GM12878 (cell line): ENCODE measurements around the gene CERK. TPM values are rescaled to one million over a fixed set of nuclear protein-coding genes. Genes with fewer than 3 reads are reported as not detected.

ENCODE experiments used
- ATF3 ChIP-seq: IDR thresholded peaks from 2 replicates; pipeline ENCODE4 v1.6.1; 2011; ENCODE audit warnings: low read depth, mild to moderate bottlenecking, low read length, moderate library complexity, borderline replicate concordance; ENCODE audit errors: extremely low read depth
- ATF7 ChIP-seq: fragments of 450-650 bp; IDR thresholded peaks from 2 replicates; pipeline ENCODE4 v1.6.1; 2016; ENCODE audit warnings: low read depth, mild to moderate bottlenecking
- BACH1 ChIP-seq: fragments of 450-650 bp; IDR thresholded peaks from 2 replicates; pipeline ENCODE4 v1.6.1; 2017; ENCODE audit warnings: mild to moderate bottlenecking, borderline replicate concordance
- BMI1 ChIP-seq: fragments of 450-650 bp; IDR thresholded peaks from 2 replicates; pipeline ENCODE4 v1.6.1; 2016; ENCODE audit warnings: mild to moderate bottlenecking, moderate library complexity, borderline replicate concordance
- CBFB ChIP-seq: IDR thresholded peaks from 2 replicates; pipeline ENCODE4 v1.6.1; 2016; ENCODE audit warnings: antibody characterized with exemption, low read depth
- CTCF ChIP-seq, 3 experiments: IDR thresholded peaks in 2 of 3; conservative IDR thresholded peaks in 1 of 3; 2 replicates each; pipeline ENCODE4 v1.5.1; 2011; ENCODE audit warnings: low read depth in 3 of 3, low read length in 3 of 3, mild to moderate bottlenecking in 3 of 3, control low read depth in 2 of 3, moderate library complexity in 2 of 3, inconsistent platforms in 1 of 3, mixed read lengths in 1 of 3; ENCODE audit not compliant: control insufficient read depth in 2 of 3, insufficient read depth in 1 of 3; ENCODE audit errors: extremely low read depth in 1 of 3
- EED ChIP-seq: sonication (generic); IDR thresholded peaks from 2 replicates; pipeline ENCODE4 v1.6.1; 2016; ENCODE audit warnings: antibody characterized with exemption, low read depth
- FOXK2 ChIP-seq: fragments of 450-650 bp; IDR thresholded peaks from 2 replicates; pipeline ENCODE4 v1.6.1; 2017; ENCODE audit warnings: mild to moderate bottlenecking, moderate library complexity
- GABPA ChIP-seq: IDR thresholded peaks from 2 replicates; pipeline ENCODE4 v1.6.1; 2014; ENCODE audit warnings: antibody characterized with exemption, low read depth, mild to moderate bottlenecking, inconsistent platforms
- KDM1A ChIP-seq: fragments of 200-600 bp; sonication (generic); IDR thresholded peaks from 2 replicates; pipeline ENCODE4 v1.6.1; 2016; ENCODE audit warnings: borderline replicate concordance
- KLF5 ChIP-seq: fragments of 450-650 bp; IDR thresholded peaks from 2 replicates; pipeline ENCODE4 v1.6.1; 2014; ENCODE audit warnings: mild to moderate bottlenecking; ENCODE audit not compliant: partially characterized antibody
- MLLT1 ChIP-seq: fragments of 450-650 bp; IDR thresholded peaks from 2 replicates; pipeline ENCODE4 v1.6.1; 2016; ENCODE audit warnings: mild to moderate bottlenecking
- MXI1 ChIP-seq: fragments of 150-350 bp; IDR thresholded peaks from 2 replicates; pipeline ENCODE4 v1.6.1; 2011; ENCODE audit warnings: low read depth, mild to moderate bottlenecking, inconsistent platforms, low read length, improper control_type of control experiment
- MYB ChIP-seq: fragments of 150-350 bp; IDR thresholded peaks from 2 replicates; pipeline ENCODE4 v1.6.1; 2014; ENCODE audit warnings: mild to moderate bottlenecking, low read depth, low read length, borderline replicate concordance
- NBN ChIP-seq: fragments of 450-650 bp; IDR thresholded peaks from 2 replicates; pipeline ENCODE4 v1.6.1; 2016
- REST ChIP-seq: IDR thresholded peaks from 2 replicates; pipeline ENCODE4 v1.6.1; 2012; ENCODE audit warnings: mild to moderate bottlenecking, low read depth, low read length
- RFX5 ChIP-seq: IDR thresholded peaks from 2 replicates; pipeline ENCODE4 v1.6.1; 2011; ENCODE audit warnings: low read depth, low read length, improper control_type of control experiment
- SKIL ChIP-seq: fragments of 450-650 bp; IDR thresholded peaks from 2 replicates; pipeline ENCODE4 v1.6.1; 2017; ENCODE audit warnings: mild to moderate bottlenecking, low read depth, inconsistent platforms; ENCODE audit not compliant: poor library complexity, severe bottlenecking
- TARDBP ChIP-seq: IDR thresholded peaks from 2 replicates; pipeline ENCODE4 v1.6.1; 2016; ENCODE audit warnings: borderline replicate concordance
- TCF7 ChIP-seq: IDR thresholded peaks from 2 replicates; pipeline ENCODE4 v1.6.1; 2014; ENCODE audit warnings: antibody characterized with exemption, borderline replicate concordance
- WRNIP1 ChIP-seq: IDR thresholded peaks from 2 replicates; pipeline ENCODE4 v1.6.1; 2011; ENCODE audit warnings: low read depth, low read length, improper control_type of control experiment, borderline replicate concordance
- ZBED1 ChIP-seq: IDR thresholded peaks from 2 replicates; pipeline ENCODE4 v1.6.1; 2016; ENCODE audit warnings: borderline replicate concordance
- ZNF384 ChIP-seq: IDR thresholded peaks from 2 replicates; pipeline ENCODE4 v1.6.1; 2012; ENCODE audit warnings: low read depth, mild to moderate bottlenecking, low read length, improper control_type of control experiment, borderline replicate concordance
- polyA plus RNA-seq, 11 experiments: library from polyadenylated mRNA; depleted of rRNA in 4 of 11; unstranded in 6 of 11; stranded (reverse) in 5 of 11; fragments of >200 nt; fragmentation: Nextera tagmentation in 4 of 11; fragmentation: Illumina TruSeq in 1 of 11; extraction: Ambion mirVana in 4 of 11; extraction: Trizol in 1 of 11; gene quantifications; 1 replicate in 1 of 11; 2 replicates in 10 of 11; pipeline versions ENCODE4 v1.2.1 to v1.2.3, GENCODE V29; 2011 to 2016; ENCODE audit warnings: inconsistent platforms in 2 of 11, missing spikeins in 2 of 11, low read depth in 1 of 11
- total RNA-seq, 4 experiments: library from RNA; depleted of rRNA in 3 of 4; stranded (reverse); fragments of >200 nt in 3 of 4; fragmentation: Illumina TruSeq in 1 of 4; extraction: Trizol in 1 of 4; gene quantifications; 2 replicates each; pipeline versions ENCODE4 v1.2.1 to v1.2.3, GENCODE V29; 2013 to 2021

The CERK gene
- total and polyA plus RNA-seq, 10 of the 15 experiments (the other 5 are each of a cell fraction or from before 2014, with no cell fraction given), result 4.0 to 41.1 (median 30.2) TPM

GRCh38 chr22:46770151-46770641, 32.1 kb upstream of the CERK start (continued):
- peak; percentile 62; the same call in 1 of the 2 replicates for TF ChIP-seq MLLT1
- peak; percentile 70; the same call in 1 of the 2 replicates for TF ChIP-seq REST
- TF ChIP-seq CTCF (IDR thresholded peaks at IDR 0.05 in 2 of 3, conservative IDR thresholded peaks at IDR 0.05 in 1 of 3; ENCODE audit: control insufficient read depth in 2 of 3, extremely low read depth in 1 of 3, insufficient read depth in 1 of 3, low read depth in 3 of 3, low read length in 3 of 3), result no peak
- TF ChIP-seq ZNF384, result no peak
- TF ChIP-seq MYB, result no peak
- TF ChIP-seq ATF7, result no peak
- TF ChIP-seq SKIL, result no peak
- no peak for TF ChIP-seq FOXK2
- TF ChIP-seq KLF5, result no peak
- no peak for TF ChIP-seq GABPA
- TF ChIP-seq TARDBP, result no peak
- no peak for TF ChIP-seq BACH1
- no peak for TF ChIP-seq ATF3
- no peak for TF ChIP-seq MXI1
- TF ChIP-seq BMI1, result no peak
- TF ChIP-seq NBN, result no peak
- no peak for TF ChIP-seq RFX5
- TF ChIP-seq CBFB, result no peak
- TF ChIP-seq WRNIP1, result no peak
- no peak for TF ChIP-seq TCF7
- TF ChIP-seq ZBED1, result no peak
- 0 out of 2 replicates have a peak, but pooled peaks have one; percentile 13 for TF ChIP-seq EED
- TF ChIP-seq KDM1A, result no peak
